Measurements from ENCODE around the gene NXF1. TPM values are rescaled to one million over a fixed set of nuclear protein-coding genes. Genes with fewer than 3 reads are reported as not detected.

NXF1 gene
- polyA plus RNA-seq, 1 of the 3 experiments (the other 2 are of a cell fraction), result 59.7 TPM

DNA sequence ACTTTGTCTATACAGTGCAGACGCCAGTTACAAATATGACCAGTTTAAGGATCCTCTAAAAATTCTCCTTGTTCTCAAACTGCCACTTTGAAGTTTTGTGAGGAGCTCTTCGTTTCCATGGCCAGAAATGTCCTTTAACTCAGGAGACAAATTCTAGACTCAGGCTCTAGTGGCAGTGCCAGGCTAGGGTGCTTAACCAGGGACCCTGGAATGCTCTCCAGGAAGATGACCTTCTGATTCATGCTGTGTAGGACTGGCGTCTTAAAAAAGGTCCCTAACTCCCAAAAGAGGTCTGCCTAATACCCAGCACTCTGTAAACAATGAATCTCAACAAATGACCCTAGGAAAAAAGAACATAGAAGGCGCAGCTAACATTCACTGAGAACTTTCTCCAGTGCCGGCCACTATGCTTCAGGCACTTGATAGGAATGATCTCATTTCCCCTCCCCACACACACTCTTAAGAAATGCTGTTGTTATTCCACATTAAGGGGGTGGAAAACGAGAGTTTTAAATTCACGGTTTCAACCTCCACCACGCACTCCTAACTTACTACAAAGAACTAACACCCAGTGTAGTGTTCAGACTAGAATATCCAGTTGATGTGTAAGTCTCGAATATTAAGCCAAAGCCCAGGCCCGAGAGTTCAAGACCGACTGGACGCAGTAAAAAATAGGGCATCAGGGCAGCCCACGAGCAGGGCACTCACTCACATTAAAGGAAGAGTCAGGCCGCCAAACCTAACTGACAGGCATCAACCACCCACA, 747 bp downstream of the NXF1 start (continued):
- TF ChIP-seq CTCF (IDR thresholded peaks at IDR 0.05), result no peak

GRCh38 chr11:62801071-62801470, 4.2 kb downstream of the NXF1 start:
- Histone ChIP-seq H3K27me3 (ENCODE audit: insufficient read depth) (no peaks in the 10 kb centered on the region), H3F3A (replicated peaks; ENCODE audit: insufficient read depth) (peaks cover 20% of the 10 kb centered on the region), H2AFZ (ENCODE audit: low read depth) (no peak overlapping the region), H3K4me3 (ENCODE audit: low read depth in 2 of 2, low read length in 1 of 2) (no peak overlapping the region), H3K9me2 (no peaks in the 10 kb centered on the region), H3K27ac (ENCODE audit: low read depth in 2 of 2, low read length in 1 of 2) (no peak overlapping the region), H3K4me1 (ENCODE audit: control insufficient read depth in 1 of 2, insufficient read depth in 2 of 2, low read depth in 1 of 2, low read length in 1 of 2) (peaks cover 8 to 16% of the 10 kb centered on the region in 2 experiments), H3K4me2 (no peak overlapping the region), H3K9me3 (no peaks in the 10 kb centered on the region), H3K9ac (no peak overlapping the region), H4K20me1 (ENCODE audit: insufficient read depth) (peaks cover 16% of the 10 kb centered on the region), H3K36me3 (replicated peaks in 1 of 2; ENCODE audit: control insufficient read depth in 1 of 2, insufficient read depth in 2 of 2, low read length in 1 of 2) (peaks cover 60 to 72% of the 10 kb centered on the region in 2 experiments), H3K79me2 (ENCODE audit: insufficient read depth) (peaks cover 41% of the 10 kb centered on the region)
- 95% methylated on average over 3 of the region's 4 CpGs for WGBS (ENCODE audit: low lambda C conversion rate)
- no peak for TF ChIP-seq IRF3 (IDR thresholded peaks at IDR 0.05; ENCODE audit: low read depth, low read length)
- TF ChIP-seq FOXJ3 (CRISPR knock-in tag; IDR thresholded peaks at IDR 0.05), result no peak
- TF ChIP-seq, protein P1, sequence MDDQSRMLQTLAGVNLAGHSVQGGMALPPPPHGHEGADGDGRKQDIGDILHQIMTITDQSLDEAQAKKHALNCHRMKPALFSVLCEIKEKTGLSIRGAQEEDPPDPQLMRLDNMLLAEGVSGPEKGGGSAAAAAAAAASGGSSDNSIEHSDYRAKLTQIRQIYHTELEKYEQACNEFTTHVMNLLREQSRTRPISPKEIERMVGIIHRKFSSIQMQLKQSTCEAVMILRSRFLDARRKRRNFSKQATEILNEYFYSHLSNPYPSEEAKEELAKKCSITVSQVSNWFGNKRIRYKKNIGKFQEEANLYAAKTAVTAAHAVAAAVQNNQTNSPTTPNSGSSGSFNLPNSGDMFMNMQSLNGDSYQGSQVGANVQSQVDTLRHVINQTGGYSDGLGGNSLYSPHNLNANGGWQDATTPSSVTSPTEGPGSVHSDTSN (IDR thresholded peaks at IDR 0.05), result no peak
- TF ChIP-seq GATA2 (CRISPR knock-in tag; IDR thresholded peaks at IDR 0.05), result no peak
- no peak for TF ChIP-seq USF2 (IDR thresholded peaks at IDR 0.05; ENCODE audit: borderline replicate concordance, low read depth, low read length)
- no peak for TF ChIP-seq TAF1 (IDR thresholded peaks at IDR 0.05; ENCODE audit: borderline replicate concordance, low read depth, low read length)
- TF ChIP-seq FOSL2 (IDR thresholded peaks at IDR 0.05; ENCODE audit: borderline replicate concordance, low read depth), result no peak
- TF ChIP-seq, protein P2, sequence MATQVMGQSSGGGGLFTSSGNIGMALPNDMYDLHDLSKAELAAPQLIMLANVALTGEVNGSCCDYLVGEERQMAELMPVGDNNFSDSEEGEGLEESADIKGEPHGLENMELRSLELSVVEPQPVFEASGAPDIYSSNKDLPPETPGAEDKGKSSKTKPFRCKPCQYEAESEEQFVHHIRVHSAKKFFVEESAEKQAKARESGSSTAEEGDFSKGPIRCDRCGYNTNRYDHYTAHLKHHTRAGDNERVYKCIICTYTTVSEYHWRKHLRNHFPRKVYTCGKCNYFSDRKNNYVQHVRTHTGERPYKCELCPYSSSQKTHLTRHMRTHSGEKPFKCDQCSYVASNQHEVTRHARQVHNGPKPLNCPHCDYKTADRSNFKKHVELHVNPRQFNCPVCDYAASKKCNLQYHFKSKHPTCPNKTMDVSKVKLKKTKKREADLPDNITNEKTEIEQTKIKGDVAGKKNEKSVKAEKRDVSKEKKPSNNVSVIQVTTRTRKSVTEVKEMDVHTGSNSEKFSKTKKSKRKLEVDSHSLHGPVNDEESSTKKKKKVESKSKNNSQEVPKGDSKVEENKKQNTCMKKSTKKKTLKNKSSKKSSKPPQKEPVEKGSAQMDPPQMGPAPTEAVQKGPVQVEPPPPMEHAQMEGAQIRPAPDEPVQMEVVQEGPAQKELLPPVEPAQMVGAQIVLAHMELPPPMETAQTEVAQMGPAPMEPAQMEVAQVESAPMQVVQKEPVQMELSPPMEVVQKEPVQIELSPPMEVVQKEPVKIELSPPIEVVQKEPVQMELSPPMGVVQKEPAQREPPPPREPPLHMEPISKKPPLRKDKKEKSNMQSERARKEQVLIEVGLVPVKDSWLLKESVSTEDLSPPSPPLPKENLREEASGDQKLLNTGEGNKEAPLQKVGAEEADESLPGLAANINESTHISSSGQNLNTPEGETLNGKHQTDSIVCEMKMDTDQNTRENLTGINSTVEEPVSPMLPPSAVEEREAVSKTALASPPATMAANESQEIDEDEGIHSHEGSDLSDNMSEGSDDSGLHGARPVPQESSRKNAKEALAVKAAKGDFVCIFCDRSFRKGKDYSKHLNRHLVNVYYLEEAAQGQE (IDR thresholded peaks at IDR 0.05; ENCODE audit: low read depth, low read length), result no peak
- TF ChIP-seq MXI1 (IDR thresholded peaks at IDR 0.05; ENCODE audit: low read depth, low read length), result no peak
- no peak for TF ChIP-seq SMC3 (IDR thresholded peaks at IDR 0.05; ENCODE audit: low read depth, low read length)
- ChIA-PET POLR2A (interaction anchor here (0.7 to 1.5 kb wide), 3 partner anchors 14 to 129 kb away, joined by 3 to 5 read pairs (median 4); partner anchors contain the start of genes LBHD1, TMEM179B and UQCC3), CTCF (interaction anchor here (1.3 kb wide), 2 partner anchors 10 to 15 kb away, joined by 4 read pairs; no protein-coding TSS in a partner anchor)
- no peak for DNase-seq

Data from SK-N-SH (cell line).